Tibial nerve (tissue), 4 donors: ENCODE data around the gene SLC15A4.

Experiments used
- CTCF ChIP-seq, 5 experiments: fragments of 200-600 bp in 3 of 5; fragments of 450-650 bp in 2 of 5; sonication (generic) in 3 of 5; IDR thresholded peaks; one replicate each; pipeline ENCODE4 v1.5.1; 2016 to 2019; ENCODE audit warnings: antibody characterized with exemption in 5 of 5, mild to moderate bottlenecking in 3 of 5, moderate library complexity in 2 of 5
- EP300 ChIP-seq, 2 donors: sonication (generic); formaldehyde crosslinking; IDR thresholded peaks; one replicate each; pipeline ENCODE4 v1.6.1; 2017; ENCODE audit warnings: antibody characterized with exemption in 2 of 2, mild to moderate bottlenecking in 1 of 2
- POLR2A ChIP-seq, 2 donors: fragments of 450-650 bp; IDR thresholded peaks; one replicate each; pipeline ENCODE4 v1.6.1; 2017; ENCODE audit warnings: antibody characterized with exemption in 2 of 2, mild to moderate bottlenecking in 2 of 2, moderate library complexity in 2 of 2

- TF ChIP-seq EP300 (IDR thresholded peaks at IDR 0.05) (no peak), CTCF (IDR thresholded peaks at IDR 0.05) (no peak), POLR2A (IDR thresholded peaks at IDR 0.05) (no peak)
Observed at GRCh38 chr12:128798571-128799341, 25.0 kb downstream of the SLC15A4 start.
